Coronary artery (tissue), 2 donors: ENCODE measurements around the gene ANP32E.
A peak's percentile ranks its signal among the peaks of the same experiment; 100 is the strongest.

ENCODE experiments used
- DNase-seq: peaks from one replicate; pipeline ENCODE4 v3.0.0-alpha.2; 2017; ENCODE audit warnings: low spot score
- H3K27ac ChIP-seq, 2 donors: fragments of 200-600 bp; sonication (generic); one replicate each; pipeline ENCODE4 v1.5.1; 2016 to 2019
- H3K4me3 ChIP-seq: fragments of 200-600 bp; sonication (generic); 2 replicates; pipeline ENCODE4 v1.5.1; 2016; ENCODE audit warnings: mild to moderate bottlenecking, moderate library complexity
- CTCF ChIP-seq: fragments of 200-600 bp; sonication (generic); IDR thresholded peaks from one replicate; pipeline ENCODE4 v1.5.1; 2019; ENCODE audit warnings: antibody characterized with exemption

Gene ANP32E

GRCh38 chr1:150173141-150173585 is 62.7 kb downstream of the ANP32E start:
- Histone ChIP-seq H3K27ac (no peak overlapping the region), H3K4me3 (no peak overlapping the region)
- no peak for DNase-seq
- no peak for TF ChIP-seq CTCF

GRCh38 chr1:150171801-150172200 is 64.1 kb downstream of the ANP32E start:
- no peak for DNase-seq
- no peak overlapping the region for H3K27ac ChIP-seq
- no peak overlapping the region for H3K4me3 ChIP-seq
- no peak for TF ChIP-seq CTCF

- TF ChIP-seq CTCF: peak; percentile 60
- DNase-seq: no peak
- H3K27ac ChIP-seq: no peak overlapping the region
- no peak overlapping the region for H3K4me3 ChIP-seq
These were observed 66.8 kb downstream of the ANP32E start for GRCh38 chr1:150168960-150169601.
